HK-2 (cell line): ENCODE measurements around the gene VGLL4.

ENCODE experiments used
- DNase-seq: peaks from one replicate; pipeline ENCODE4 v3.0.0-alpha.2; 2018; ENCODE audit not compliant: unreplicated experiment

Gene VGLL4

DNA sequence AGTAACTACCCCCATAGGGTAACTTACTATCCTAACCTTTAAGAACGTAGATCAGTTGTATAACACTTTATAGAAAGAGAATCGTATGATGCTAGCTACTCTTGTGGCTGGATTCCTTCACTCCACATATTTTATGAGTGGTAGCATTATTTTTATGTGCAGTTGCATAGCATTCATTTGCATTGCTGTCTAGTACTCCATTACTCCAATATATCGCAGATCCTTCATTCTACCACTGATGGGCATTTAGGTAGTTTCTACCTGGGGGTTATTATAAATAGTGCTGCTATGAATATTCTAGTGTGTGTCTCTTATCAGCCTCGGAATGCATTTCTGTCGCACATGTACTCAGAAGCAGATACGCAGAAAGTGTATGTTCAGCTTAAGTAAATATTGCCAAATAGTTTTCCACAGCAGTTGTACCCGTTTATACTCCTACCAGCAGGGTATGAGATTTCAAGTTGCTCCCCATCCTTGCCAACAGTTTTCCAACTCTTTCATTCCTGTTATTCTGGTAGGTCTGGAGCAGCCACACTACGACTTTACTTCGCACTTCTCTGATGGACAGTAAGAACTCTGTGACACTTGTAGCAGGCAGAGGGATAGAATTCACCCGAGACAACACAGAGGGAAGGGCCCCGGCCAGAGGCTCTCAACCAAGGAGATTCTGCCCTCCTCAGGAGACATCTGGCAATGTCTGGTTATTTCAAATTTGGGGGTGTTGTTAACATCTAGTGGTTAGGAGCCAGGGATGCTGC is 9.8 kb upstream of the VGLL4 start:
- DNase-seq: no peak

DNA sequence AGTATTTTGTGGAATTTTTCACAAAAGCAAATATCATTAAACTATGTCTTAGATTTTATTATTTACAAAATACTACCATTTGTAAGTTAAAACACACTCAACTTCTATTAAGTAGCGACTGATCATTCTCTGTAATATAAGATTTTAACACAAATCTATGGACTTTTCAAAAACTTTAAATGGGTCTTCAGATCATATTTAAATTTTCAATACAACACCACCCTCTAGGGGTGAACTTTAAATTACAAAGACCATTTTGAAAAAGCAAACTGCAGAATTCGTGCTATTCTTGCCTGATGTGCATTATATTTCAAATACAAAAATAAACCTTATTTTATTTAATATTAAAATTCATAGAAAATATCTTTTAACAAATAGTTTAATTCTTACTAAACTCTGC is 8.2 kb upstream of the VGLL4 start:
- no peak for DNase-seq

DNA sequence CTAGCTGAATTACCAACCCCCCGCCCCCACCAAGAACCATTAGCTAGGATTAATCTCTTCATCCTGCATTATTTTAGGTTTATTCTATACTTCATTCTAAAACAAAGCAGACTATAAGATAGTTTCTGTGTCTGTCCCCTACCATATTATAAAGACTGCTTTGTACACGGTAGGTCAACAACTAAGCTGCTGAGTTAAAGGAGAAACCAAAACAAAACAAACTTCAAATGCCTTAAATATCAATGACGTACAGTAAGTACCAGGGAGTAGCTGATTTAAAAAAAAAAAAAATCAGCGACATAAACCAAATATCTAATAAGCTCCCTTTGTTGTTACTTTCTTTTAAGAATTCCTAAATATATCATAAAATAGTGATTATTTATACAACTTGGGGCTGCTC is 7.8 kb upstream of the VGLL4 start:
- DNase-seq: no peak

DNA sequence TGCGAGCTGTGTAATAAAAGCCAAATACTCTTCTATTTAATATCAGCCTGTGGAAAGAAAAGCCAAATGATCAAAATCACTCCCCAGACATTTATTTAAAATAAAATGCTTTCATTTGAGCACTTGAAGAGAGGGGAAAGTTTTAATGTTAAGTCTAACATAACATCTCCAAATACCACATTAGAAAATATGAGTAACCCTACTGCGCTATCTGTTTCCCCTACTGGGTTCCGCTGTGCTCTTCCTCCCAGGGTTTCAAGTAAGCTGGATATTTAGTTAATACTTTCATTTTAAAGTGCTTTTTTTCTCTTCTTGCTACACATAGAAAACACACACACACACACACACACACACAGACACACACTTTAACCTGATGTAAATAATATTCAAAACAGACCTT is 6.7 kb upstream of the VGLL4 start:
- DNase-seq: no peak

DNA sequence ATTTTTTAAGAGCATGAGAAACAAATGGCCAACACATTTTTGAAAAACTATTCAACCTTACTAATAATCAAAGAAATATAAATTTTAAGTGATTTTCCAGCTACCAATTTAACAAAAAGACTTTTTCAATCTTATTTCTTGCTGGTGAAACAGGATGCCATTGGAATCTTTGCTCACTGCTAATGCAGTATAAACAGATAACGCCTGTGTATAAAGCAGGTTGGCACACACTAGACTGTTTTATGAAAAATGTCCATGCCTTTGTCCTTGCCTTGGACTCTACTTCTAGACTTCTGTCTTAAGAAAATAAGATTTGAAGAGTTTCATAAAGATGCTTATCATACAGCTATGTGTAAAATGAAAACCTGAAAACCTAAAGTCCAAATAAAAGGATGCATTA is 5.0 kb upstream of the VGLL4 start:
- no peak for DNase-seq

DNA sequence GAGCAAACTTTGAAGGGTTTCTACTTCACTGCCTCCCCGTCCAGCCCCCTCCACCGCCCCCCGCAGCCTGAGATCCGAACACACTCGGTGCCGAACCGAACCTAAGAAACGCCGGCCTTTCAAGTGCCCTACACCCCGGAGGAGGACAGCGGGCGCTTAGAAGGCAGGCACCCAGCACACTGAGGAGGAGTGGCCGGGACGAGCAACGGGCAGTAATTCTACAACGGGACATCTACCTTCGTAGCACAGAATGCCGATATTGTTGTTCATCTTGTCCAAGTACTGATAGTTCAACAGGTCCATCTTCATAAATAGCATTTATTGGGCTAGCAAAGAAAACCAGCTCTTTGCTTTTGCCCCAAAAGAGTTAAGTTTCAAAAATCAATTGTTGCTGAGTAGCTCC is 513 bp downstream of the VGLL4 start:
- peak; percentile 32 for DNase-seq

DNA sequence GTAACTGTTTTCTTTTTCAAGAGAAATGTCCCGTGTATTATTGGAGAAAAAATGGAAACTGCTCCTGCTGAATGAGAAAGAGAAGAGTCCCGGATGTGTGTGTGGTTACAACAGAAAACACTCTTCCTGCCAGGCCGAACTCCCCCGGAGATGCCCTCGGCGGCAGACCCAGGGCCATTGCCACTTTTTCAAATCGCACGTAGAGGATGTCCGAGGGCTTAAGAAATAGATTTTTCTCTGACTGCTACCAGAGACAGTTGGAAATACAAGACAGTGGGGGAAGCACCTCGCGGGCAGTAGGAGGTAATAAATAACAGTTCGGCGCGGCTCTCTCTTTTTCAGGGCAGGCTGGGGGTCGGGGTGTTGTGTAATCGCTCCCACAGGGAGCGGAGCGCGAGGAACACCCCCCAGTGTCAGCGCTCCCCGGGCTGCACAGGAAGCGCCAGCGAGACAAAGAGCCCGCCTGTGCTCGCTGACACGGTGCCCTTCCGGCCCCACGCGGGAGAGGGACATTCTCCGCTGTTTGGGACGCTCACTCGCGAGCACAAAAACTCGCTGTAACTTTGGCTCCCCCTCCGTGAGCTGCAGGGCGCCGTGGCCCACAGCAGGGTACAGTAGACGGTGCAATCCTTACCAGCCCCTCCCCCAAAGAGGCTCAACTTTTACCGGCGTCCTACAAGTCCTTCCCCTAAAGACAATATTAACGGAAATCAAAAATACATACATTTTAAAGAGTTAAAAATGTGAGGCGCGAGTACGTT is 1.1 kb downstream of the VGLL4 start:
- DNase-seq: peak; percentile 73

- DNase-seq: no peak
Measured at GRCh38 chr3:11641683-11642430, 1.9 kb downstream of the VGLL4 start.

DNA sequence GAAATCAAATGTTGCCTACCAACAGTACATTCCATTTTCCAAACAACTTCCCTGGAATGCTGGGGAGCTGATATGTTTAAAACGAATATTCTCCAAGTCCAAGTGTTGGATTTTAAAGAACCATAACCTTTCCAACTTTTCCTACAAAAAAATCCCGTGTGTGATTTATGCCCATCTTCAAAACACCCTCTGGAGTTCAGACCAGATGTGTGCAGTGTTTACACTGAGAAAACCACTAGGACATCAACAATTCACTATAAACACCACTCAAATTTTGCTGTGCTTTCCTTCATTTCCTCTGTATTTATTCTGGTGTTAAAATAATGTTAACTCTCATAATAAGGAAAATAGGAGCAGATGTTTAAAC is 2.4 kb downstream of the VGLL4 start:
- DNase-seq: no peak

GRCh38 chr3:11640009-11640673 is 3.6 kb downstream of the VGLL4 start:
- no peak for DNase-seq

DNA sequence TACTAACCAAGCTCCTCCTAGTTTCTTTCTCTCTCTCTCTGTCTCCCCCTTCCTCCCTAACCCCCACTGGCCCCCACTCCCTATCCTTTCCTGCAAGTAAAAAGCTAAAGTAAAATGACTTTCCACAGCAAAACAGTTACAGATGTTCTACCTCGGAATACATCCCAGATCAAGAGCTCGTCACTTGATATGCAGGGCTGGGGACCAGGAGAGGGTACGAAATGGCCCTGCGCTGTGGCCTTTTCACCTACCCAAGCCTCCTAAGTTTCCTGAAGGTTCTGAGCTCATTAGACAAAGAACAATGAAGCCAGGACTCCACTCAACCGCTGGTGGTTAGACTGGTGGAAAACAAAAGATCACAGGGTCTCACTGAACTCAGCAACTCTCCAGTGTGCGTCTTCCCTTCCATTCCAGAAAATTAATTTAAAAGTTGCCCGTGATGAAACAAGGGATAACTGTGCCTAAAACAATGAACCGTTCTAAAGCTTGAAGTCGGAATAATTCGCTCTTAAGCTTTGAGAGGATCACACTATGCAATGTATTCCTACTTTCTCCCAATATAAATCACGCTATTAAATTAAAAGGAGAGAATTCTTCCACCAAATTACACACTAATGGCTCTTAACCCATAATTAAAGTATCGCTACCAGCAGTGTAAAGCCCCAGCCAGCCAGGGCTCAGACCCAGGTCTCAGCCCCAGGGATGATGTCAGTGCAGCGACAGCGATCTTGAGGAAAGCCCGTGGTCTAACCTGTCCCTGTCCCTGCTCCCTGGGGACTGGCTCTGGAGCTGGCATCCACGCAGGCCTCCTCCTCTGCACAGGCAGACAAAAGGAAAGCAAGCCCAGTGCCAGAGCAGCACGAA is 5.0 kb downstream of the VGLL4 start:
- DNase-seq: no peak

DNA sequence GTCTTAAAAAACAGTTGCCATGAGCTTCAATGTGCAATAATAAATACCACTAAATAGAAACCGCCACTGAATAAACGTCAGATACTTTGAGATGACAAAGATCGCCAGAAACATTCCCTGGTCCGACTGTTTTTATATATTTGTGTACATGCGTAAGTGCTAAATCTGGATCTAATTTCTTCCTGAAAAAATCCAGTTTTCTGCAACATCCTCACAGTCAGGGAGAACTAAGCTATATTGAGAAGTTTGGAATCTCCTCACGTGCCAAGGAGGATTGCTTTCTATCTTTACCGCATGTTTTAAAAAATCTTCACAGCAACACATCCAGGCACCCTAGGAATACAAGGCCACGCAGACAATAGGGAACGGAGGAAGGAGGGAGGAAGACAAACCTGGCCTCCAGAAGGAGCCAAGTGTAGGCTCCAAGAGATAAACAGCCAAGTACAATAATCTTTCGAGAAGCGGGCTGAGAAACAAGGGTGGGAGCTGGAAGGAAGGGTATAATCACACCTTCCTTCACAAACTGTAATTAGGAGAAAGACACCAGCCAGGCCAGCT is 5.7 kb downstream of the VGLL4 start:
- no peak for DNase-seq

DNA sequence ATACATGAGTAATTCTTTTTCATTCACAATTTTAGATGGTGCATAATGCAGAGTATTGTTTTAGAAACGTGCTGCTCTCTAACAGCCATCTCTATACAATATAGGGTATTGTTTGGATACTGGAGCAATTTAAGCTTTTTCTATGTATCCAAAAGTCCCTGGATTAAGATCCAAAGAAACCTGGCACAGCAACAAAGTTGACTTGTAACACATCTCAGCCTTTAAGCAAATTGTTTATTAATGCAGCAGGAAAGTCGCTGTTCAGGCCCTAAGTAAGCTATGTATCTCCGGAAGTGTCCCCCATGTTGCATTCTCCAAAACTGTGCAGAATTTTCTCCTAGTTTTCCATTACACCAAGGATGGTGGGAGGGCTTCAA is 7.3 kb downstream of the VGLL4 start:
- no peak for DNase-seq

- DNase-seq: no peak
Measured at GRCh38 chr3:11635680-11636393, 7.9 kb downstream of the VGLL4 start.

GRCh38 chr3:11634974-11635612 is 8.6 kb downstream of the VGLL4 start:
- DNase-seq: no peak

GRCh38 chr3:11634081-11634635 is 9.6 kb downstream of the VGLL4 start:
- DNase-seq: no peak

DNA sequence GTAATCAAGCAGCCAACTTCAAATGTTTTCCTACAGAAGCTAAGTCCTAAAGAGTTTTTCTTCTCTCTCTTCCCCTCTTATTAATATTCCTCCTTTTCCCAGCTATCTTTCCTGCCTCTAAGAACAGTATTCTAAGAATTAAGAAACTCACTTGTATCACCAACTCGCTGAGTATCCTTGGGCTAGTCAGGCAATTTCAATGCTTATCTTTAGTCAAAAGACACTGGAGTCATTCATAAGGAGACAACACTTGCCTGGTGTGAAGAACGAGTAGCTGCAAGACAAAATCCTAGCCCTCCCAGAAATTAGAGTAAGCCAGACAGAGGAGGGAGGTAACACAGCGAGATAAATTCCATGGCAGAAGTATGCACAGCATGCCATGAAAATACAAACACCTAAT is 10.7 kb downstream of the VGLL4 start:
- DNase-seq: no peak

- DNase-seq: no peak
Measured at GRCh38 chr3:11632564-11632963, 11.2 kb downstream of the VGLL4 start.

GRCh38 chr3:11631820-11632219 is 11.9 kb downstream of the VGLL4 start:
- no peak for DNase-seq

DNA sequence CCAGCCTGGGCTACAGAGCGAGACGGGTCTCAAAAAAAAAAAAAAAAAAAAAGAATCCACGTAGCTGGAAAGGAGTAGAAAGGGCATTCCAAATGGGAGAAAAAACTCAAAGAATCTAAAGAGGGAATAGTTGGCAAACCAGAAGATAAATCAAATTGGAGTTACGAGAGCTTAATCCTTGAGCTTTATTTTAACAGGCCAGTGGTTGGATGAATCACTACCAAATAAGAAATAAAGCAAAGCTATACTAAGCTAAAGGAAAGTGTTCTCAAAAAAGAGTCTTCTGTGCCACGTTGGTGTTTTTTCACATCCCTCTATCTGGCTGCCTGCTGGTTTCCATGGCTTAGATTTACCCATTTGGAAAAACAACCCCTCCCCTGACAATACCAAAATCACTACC is 14.0 kb downstream of the VGLL4 start:
- no peak for DNase-seq
